Kidney (tissue), 14 donors: Measurements from ENCODE around the gene UGT2B17. TPM values are rescaled to one million over a fixed set of nuclear protein-coding genes. Genes with fewer than 3 reads are reported as not detected.

Source experiments
- DNase-seq, 5 donors: peaks; one replicate each; pipeline ENCODE4 v3.0.0-alpha.2; 2013 to 2020
- FAIRE-seq: peaks from 2 replicates; lab custom pipeline; 2012; peaks lifted over from hg19 to GRCh38; lab: Jason Lieb, UNC
- H3K27ac ChIP-seq, 2 donors: one replicate each; pipeline ENCODE4 v1.7.0; 2013; ENCODE audit warnings: low read depth in 2 of 2, low read length in 2 of 2, inconsistent platforms in 1 of 2
- H3K27me3 ChIP-seq: one replicate; pipeline ENCODE4 v1.7.1; 2013; ENCODE audit warnings: low read length, inconsistent platforms; ENCODE audit not compliant: control insufficient read depth, insufficient read depth
- H3K36me3 ChIP-seq, 3 donors: one replicate each; pipeline versions ENCODE4 v1.7.0 to v1.7.1; 2013; ENCODE audit warnings: low read length in 3 of 3, control low read depth in 1 of 3, inconsistent platforms in 1 of 3; ENCODE audit not compliant: insufficient read depth in 3 of 3, control insufficient read depth in 2 of 3
- H3K4me1 ChIP-seq, 3 donors: one replicate each; pipeline versions ENCODE4 v1.7.0 to v1.7.1; 2013; ENCODE audit warnings: low read length in 3 of 3, inconsistent platforms in 1 of 3, low read depth in 1 of 3; ENCODE audit not compliant: control insufficient read depth in 2 of 3, insufficient read depth in 2 of 3
- H3K4me3 ChIP-seq, 3 donors: one replicate each; pipeline versions ENCODE4 v1.7.0 to v1.8.1; 2013; ENCODE audit warnings: low read length in 3 of 3, control low read depth in 1 of 3, inconsistent platforms in 1 of 3
- H3K9ac ChIP-seq, 3 donors: one replicate each; pipeline versions ENCODE4 v1.7.0 to v1.7.1; 2013; ENCODE audit warnings: low read length in 3 of 3, control low read depth in 1 of 3, inconsistent platforms in 1 of 3
- H3K9me3 ChIP-seq, 3 donors: one replicate each; pipeline versions ENCODE4 v1.7.0 to v1.7.1; 2013; ENCODE audit warnings: low read length in 3 of 3, control low read depth in 1 of 3, inconsistent platforms in 1 of 3; ENCODE audit not compliant: control insufficient read depth in 2 of 3, insufficient read depth in 1 of 3
- CTCF ChIP-seq: IDR thresholded peaks from 3 replicates; pipeline ENCODE4 v1.5.1; 2012; ENCODE audit warnings: mild to moderate bottlenecking, moderate library complexity, borderline replicate concordance; ENCODE audit not compliant: insufficient read depth; ENCODE audit errors: extremely low read depth
- intact Hi-C: fragments of 100-400 bp; cut with DNase I; formaldehyde crosslinking; loops from one replicate; pipeline ENCODE4 v1.11.1; 2022
- polyA plus RNA-seq: library from polyadenylated mRNA; stranded (reverse); fragments of 350-450 nt; fragmentation: Illumina TruSeq; extraction: RNeasy Lipid Tissue Mini Kit (QIAGEN cat#74804); gene quantifications from one replicate; pipeline ENCODE4 v1.2.3, GENCODE V29; 2014; ENCODE audit warnings: low read depth, low replicate concordance; ENCODE audit not compliant: insufficient read depth
- total RNA-seq: library from RNA; stranded (reverse); fragmentation: NEBNext Ultra II Directional; extraction: Animal tissue kit (Norgen Biotek cat#: 25700); gene quantifications from one replicate; pipeline ENCODE4 v1.2.1, GENCODE V29; 2021
- donor health status: control.
- donor health status: control.
- donor health status: control.
- donor health status: control.
- donor health status: control.
- donor health status: DM: yes; HTN: yes; CAD: no.
- donor health status: Normal renal cell carcinoma (clear cell type).

UGT2B17 gene
- total and polyA plus RNA-seq, 2 donors from 2014 or later = 0.38 TPM; not detected in 1

- DNase-seq (no peak), FAIRE-seq (no peak)
- Histone ChIP-seq H3K4me1 (no peaks in the 10 kb centered on the region), H3K27ac (no peak overlapping the region), H3K9me3 (no peaks in the 10 kb centered on the region), H3K27me3 (no peaks in the 10 kb centered on the region), H3K4me3 (no peak overlapping the region), H3K9ac (no peak overlapping the region), H3K36me3 (no peaks in the 10 kb centered on the region)
- intact Hi-C loops = no loop called here
- no peak for TF ChIP-seq CTCF
Observed at GRCh38 chr4:68615699-68616422, 39.7 kb upstream of the UGT2B17 start.

- H3K4me3 ChIP-seq = no peak overlapping the region
- no peaks in the 10 kb centered on the region for H3K36me3 ChIP-seq
- no peak for FAIRE-seq
- no peaks in the 10 kb centered on the region for H3K27me3 ChIP-seq
- intact Hi-C loops = no loop called here
- H3K9ac ChIP-seq = no peak overlapping the region
- no peak for DNase-seq
- no peak overlapping the region for H3K27ac ChIP-seq
- TF ChIP-seq CTCF = no peak
- no peaks in the 10 kb centered on the region for H3K4me1 ChIP-seq
- H3K9me3 ChIP-seq = no peaks in the 10 kb centered on the region
Observed at GRCh38 chr4:68613752-68614151, 37.6 kb upstream of the UGT2B17 start.

DNA sequence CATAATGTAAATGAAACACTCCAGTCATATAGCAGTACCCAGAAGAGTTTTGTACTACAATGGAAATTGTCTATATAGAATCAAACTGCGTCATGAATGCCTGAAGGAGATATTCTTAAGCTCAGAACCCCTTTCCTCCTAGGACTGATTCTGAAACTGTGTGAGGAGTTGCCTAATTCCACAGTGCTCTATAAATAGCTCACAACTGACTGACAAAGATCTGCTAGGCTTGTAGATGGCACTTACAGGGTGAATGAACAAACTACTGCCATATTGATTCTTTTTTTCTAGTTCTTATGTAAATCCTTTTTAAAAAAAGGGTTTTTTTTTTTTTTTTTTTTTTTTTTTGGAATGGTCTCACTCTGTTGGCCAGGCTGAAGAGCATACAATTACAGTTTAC is 30.1 kb upstream of the UGT2B17 start:
- no peak for FAIRE-seq
- intact Hi-C loops = no loop called here

More for the DNA sequence above, 30.1 kb upstream of the UGT2B17 start:
- Histone ChIP-seq H3K27ac (no peak overlapping the region), H3K27me3 (no peaks in the 10 kb centered on the region), H3K36me3 (no peaks in the 10 kb centered on the region), H3K9me3 (no peaks in the 10 kb centered on the region), H3K4me1 (no peaks in the 10 kb centered on the region), H3K4me3 (no peak overlapping the region), H3K9ac (no peak overlapping the region)
- DNase-seq = no peak
- no peak for TF ChIP-seq CTCF
